ENCODE measurements around the gene CTRB2.
"Not testable (repeated sequence)": the region's sequence is repeated elsewhere in the genome, so short reads cannot be mapped to it uniquely, and the experiment has no call there.

DNA sequence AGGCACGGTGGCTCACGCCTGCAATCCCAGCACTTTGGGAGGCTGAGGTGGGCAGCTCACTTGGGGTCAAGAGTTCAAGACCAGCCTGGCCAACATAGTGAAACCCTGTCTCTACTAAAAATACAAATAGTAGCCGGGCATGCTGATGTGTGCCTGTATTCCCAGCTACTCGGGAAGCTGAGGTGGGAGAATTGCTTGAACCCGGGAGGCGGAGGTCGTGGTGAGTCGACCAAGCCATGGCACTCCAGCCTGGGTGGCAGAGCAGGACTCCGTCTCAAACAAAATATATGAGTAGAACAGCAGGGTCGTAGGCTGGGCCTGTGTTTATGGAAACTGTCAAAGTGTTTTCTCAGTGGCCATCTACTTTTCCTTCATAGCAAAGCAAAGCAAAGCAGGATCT is 4.3 kb upstream of the CTRB2 start:
- not testable (repeated sequence) for TF ChIP-seq POLR2A, POLR2AphosphoS5, EP300 (IDR thresholded peaks at IDR 0.05)
- TF ChIP-seq, protein P1, sequence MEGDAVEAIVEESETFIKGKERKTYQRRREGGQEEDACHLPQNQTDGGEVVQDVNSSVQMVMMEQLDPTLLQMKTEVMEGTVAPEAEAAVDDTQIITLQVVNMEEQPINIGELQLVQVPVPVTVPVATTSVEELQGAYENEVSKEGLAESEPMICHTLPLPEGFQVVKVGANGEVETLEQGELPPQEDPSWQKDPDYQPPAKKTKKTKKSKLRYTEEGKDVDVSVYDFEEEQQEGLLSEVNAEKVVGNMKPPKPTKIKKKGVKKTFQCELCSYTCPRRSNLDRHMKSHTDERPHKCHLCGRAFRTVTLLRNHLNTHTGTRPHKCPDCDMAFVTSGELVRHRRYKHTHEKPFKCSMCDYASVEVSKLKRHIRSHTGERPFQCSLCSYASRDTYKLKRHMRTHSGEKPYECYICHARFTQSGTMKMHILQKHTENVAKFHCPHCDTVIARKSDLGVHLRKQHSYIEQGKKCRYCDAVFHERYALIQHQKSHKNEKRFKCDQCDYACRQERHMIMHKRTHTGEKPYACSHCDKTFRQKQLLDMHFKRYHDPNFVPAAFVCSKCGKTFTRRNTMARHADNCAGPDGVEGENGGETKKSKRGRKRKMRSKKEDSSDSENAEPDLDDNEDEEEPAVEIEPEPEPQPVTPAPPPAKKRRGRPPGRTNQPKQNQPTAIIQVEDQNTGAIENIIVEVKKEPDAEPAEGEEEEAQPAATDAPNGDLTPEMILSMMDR (IDR thresholded peaks at IDR 0.05): not testable (repeated sequence)
